ENCODE data around the gene ATF7IP.

- TF ChIP-seq CTCF (IDR thresholded peaks at IDR 0.05): no peak
- TF ChIP-seq POLR2A (IDR thresholded peaks at IDR 0.05): no peak
Observed at GRCh38 chr12:14430394-14430986, 65.0 kb downstream of the ATF7IP start.

Data from upper lobe of left lung (tissue), 4 donors.